ENCODE data around the gene CFAP53. TPM values are rescaled to one million over a fixed set of nuclear protein-coding genes. Genes with fewer than 3 reads are reported as not detected.
A peak's percentile ranks its signal among the peaks of the same experiment; 100 is the strongest.
"Not testable (repeated sequence)": the region's sequence is repeated elsewhere in the genome, so short reads cannot be mapped to it uniquely, and the experiment has no call there.

The CFAP53 gene
- total RNA-seq, 1 donor from 2014 or later, result 0.16 TPM

GRCh38 chr18:50293039-50293438, 26.7 kb upstream of the CFAP53 start:
- DNase-seq, result no peak
- no peak for TF ChIP-seq CTCF (IDR thresholded peaks at IDR 0.05; ENCODE audit: borderline replicate concordance)
- intact Hi-C loops (cut with micrococcal nuclease), result no loop called here
- Histone ChIP-seq H3K27me3 (ENCODE audit: low read depth) (peaks cover under 1% of the 10 kb centered on the region), H3K27ac (replicated peaks) (no peak overlapping the region), H3K36me3 (no peaks in the 10 kb centered on the region), H3K4me3 (no peak overlapping the region), H3K4me1 (peaks cover 12% of the 10 kb centered on the region), H3K9me3 (replicated peaks) (no peaks in the 10 kb centered on the region)

- Histone ChIP-seq H3K4me3 (no peak overlapping the region), H3K27me3 (ENCODE audit: low read depth) (no peaks in the 10 kb centered on the region), H3K36me3 (peaks cover 17% of the 10 kb centered on the region), H3K27ac (replicated peaks) (no peak overlapping the region), H3K9me3 (replicated peaks) (no peaks in the 10 kb centered on the region), H3K4me1 (peaks cover 19% of the 10 kb centered on the region)
- TF ChIP-seq CTCF (IDR thresholded peaks at IDR 0.05; ENCODE audit: borderline replicate concordance), result no peak
- intact Hi-C loops (cut with micrococcal nuclease), result no loop called here
- DNase-seq, result no peak
Measured at GRCh38 chr18:50289108-50289443, 22.8 kb upstream of the CFAP53 start.

GRCh38 chr18:50288348-50289107, 22.2 kb upstream of the CFAP53 start:
- DNase-seq; H3K27me3 ChIP-seq (ENCODE audit: low read depth); intact Hi-C loops (cut with micrococcal nuclease); H3K9me3 ChIP-seq (replicated peaks): not testable (repeated sequence)
- Histone ChIP-seq H3K36me3 (peaks cover 23% of the 10 kb centered on the region), H3K27ac (replicated peaks) (peak overlapping the region; percentile 94), H3K4me1 (peaks cover 19% of the 10 kb centered on the region), H3K4me3 (peak overlapping the region; percentile 85)

GRCh38 chr18:50287441-50288347, 21.4 kb upstream of the CFAP53 start, which contains the start of gene CXXC1:
TSS of gene CXXC1 (minus strand) at chr18:50287692. CDS start at chr18:50287589, 103 bp downstream.
- H3K4me1 ChIP-seq, result peaks cover 19% of the 10 kb centered on the region
- peak within 1 kb of the TSS; percentile 94 for H3K27ac ChIP-seq (replicated peaks)
- peak; percentile 67 for TF ChIP-seq CTCF (IDR thresholded peaks at IDR 0.05; ENCODE audit: borderline replicate concordance)
- H3K9me3 ChIP-seq (replicated peaks), result no peaks in the 10 kb centered on the region
- H3K27me3 ChIP-seq (ENCODE audit: low read depth), result no peaks in the 10 kb centered on the region
- intact Hi-C loops (cut with micrococcal nuclease), result no loop called here
- peak; percentile 96 for DNase-seq
- peaks cover 30% of the 10 kb centered on the region for H3K36me3 ChIP-seq
- H3K4me3 ChIP-seq, result peak within 1 kb of the TSS; percentile 85

GRCh38 chr18:50287028-50287440, 20.7 kb upstream of the CFAP53 start:
- no peak for TF ChIP-seq CTCF (IDR thresholded peaks at IDR 0.05; ENCODE audit: borderline replicate concordance)
- no peaks in the 10 kb centered on the region for H3K27me3 ChIP-seq (ENCODE audit: low read depth)
- intact Hi-C loops (cut with micrococcal nuclease), result no loop called here
- H3K4me1 ChIP-seq, result peaks cover 24% of the 10 kb centered on the region
- H3K27ac ChIP-seq (replicated peaks), result peak overlapping the region; percentile 94
- peaks cover 37% of the 10 kb centered on the region for H3K36me3 ChIP-seq
- no peak for DNase-seq
- H3K9me3 ChIP-seq (replicated peaks), result no peaks in the 10 kb centered on the region
- peak overlapping the region; percentile 85 for H3K4me3 ChIP-seq

Data from left ventricle myocardium inferior (tissue), 1 donor.